ENCODE data around the gene MIB1. TPM values are rescaled to one million over a fixed set of nuclear protein-coding genes. Genes with fewer than 3 reads are reported as not detected.

The MIB1 gene
- total RNA-seq, 3 donors from 2014 or later = 35.0 to 55.2 (median 37.7) TPM

- H3K27ac ChIP-seq = peak overlapping the region in 1 of 2 donors; percentile 3
- H3K36me3 ChIP-seq = no peaks in the 10 kb centered on the region
- intact Hi-C loops (cut with DNase I; ENCODE audit: low total_unique reads) = no loop called here
- H3K27me3 ChIP-seq = no peaks in the 10 kb centered on the region
- H3K4me3 ChIP-seq = no peak overlapping the region
- no peak for TF ChIP-seq POLR2A (IDR thresholded peaks at IDR 0.05)
- TF ChIP-seq POLR2AphosphoS5 (IDR thresholded peaks at IDR 0.05) = no peak
- TF ChIP-seq CTCF (IDR thresholded peaks at IDR 0.05) = no peak
- H3K4me1 ChIP-seq = no peaks in the 10 kb centered on the region
- no peak for DNase-seq (ENCODE audit: low spot score in 2 of 2)
- no peaks in the 10 kb centered on the region for H3K9me3 ChIP-seq
Measured at GRCh38 chr18:21799721-21800120, 59.1 kb downstream of the MIB1 start.

DNA sequence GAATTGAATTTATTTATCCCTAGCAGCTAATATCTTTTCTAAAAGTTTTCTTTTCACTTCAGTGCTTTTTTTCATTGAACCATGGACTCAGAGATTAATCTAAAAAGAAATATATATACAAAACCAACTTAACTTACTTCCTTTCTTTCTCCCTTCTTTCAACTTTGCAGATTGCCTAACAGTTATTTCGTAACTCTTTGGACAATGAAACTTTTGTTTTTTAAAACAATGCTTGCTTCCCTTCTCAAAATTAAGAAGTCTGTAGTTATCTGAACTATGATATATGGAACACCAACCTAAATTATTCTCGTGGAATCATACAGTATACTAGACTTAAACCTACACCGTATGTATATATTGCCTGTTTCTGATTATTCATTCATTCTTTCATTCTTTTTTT is 62.9 kb downstream of the MIB1 start:
- Histone ChIP-seq H3K27ac (peak overlapping the region in 1 of 2 donors; percentile 22), H3K27me3 (no peaks in the 10 kb centered on the region), H3K4me3 (no peak overlapping the region), H3K4me1 (no peaks in the 10 kb centered on the region), H3K9me3 (no peaks in the 10 kb centered on the region), H3K36me3 (no peaks in the 10 kb centered on the region)
- TF ChIP-seq POLR2A (IDR thresholded peaks at IDR 0.05) = no peak
- no peak for TF ChIP-seq CTCF (IDR thresholded peaks at IDR 0.05)
- TF ChIP-seq POLR2AphosphoS5 (IDR thresholded peaks at IDR 0.05) = no peak
- intact Hi-C loops (cut with DNase I; ENCODE audit: low total_unique reads) = no loop called here
- DNase-seq (ENCODE audit: low spot score in 2 of 2) = no peak

GRCh38 chr18:21805771-21806366 is 65.3 kb downstream of the MIB1 start:
- no peak for DNase-seq (ENCODE audit: low spot score in 2 of 2)
- no peaks in the 10 kb centered on the region for H3K4me1 ChIP-seq
- H3K27ac ChIP-seq = no peak overlapping the region
- no peaks in the 10 kb centered on the region for H3K27me3 ChIP-seq
- H3K4me3 ChIP-seq = no peak overlapping the region
- H3K9me3 ChIP-seq = no peaks in the 10 kb centered on the region
- intact Hi-C loops (cut with DNase I; ENCODE audit: low total_unique reads) = no loop called here
- TF ChIP-seq POLR2A (IDR thresholded peaks at IDR 0.05) = no peak
- no peak for TF ChIP-seq CTCF (IDR thresholded peaks at IDR 0.05)
- no peak for TF ChIP-seq POLR2AphosphoS5 (IDR thresholded peaks at IDR 0.05)
- H3K36me3 ChIP-seq = no peaks in the 10 kb centered on the region

GRCh38 chr18:21808185-21808584 is 67.6 kb downstream of the MIB1 start:
- Histone ChIP-seq H3K27me3 (no peaks in the 10 kb centered on the region), H3K4me1 (no peaks in the 10 kb centered on the region), H3K9me3 (no peaks in the 10 kb centered on the region), H3K36me3 (no peaks in the 10 kb centered on the region), H3K27ac (no peak overlapping the region), H3K4me3 (no peak overlapping the region)
- DNase-seq (ENCODE audit: low spot score in 2 of 2) = no peak
- intact Hi-C loops (cut with DNase I; ENCODE audit: low total_unique reads) = no loop called here
- TF ChIP-seq CTCF (IDR thresholded peaks at IDR 0.05) = no peak
- no peak for TF ChIP-seq POLR2A (IDR thresholded peaks at IDR 0.05)
- TF ChIP-seq POLR2AphosphoS5 (IDR thresholded peaks at IDR 0.05) = no peak

DNA sequence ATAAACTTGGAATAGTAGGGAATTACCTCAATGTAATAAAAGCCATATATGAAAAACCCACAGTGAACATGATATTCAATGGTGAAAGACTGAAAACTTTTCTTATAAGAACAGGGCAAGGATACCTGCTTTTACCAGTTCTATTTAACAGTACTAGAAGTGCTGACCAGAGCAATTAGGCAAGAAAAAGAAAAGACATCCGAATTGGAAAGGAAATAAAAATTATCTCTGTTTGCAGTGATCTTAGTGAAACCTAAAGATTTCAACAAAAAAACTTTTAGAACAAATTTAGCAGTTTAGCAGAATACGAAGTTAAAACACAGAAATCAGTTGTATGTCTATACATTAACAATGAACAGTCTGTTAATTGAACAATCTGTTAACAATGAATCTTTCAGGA is 69.1 kb downstream of the MIB1 start:
- no peaks in the 10 kb centered on the region for H3K36me3 ChIP-seq

More for the DNA sequence above, 69.1 kb downstream of the MIB1 start:
- H3K9me3 ChIP-seq = no peaks in the 10 kb centered on the region
- no peaks in the 10 kb centered on the region for H3K27me3 ChIP-seq
- H3K27ac ChIP-seq = no peak overlapping the region
- no peak overlapping the region for H3K4me3 ChIP-seq
- intact Hi-C loops (cut with DNase I; ENCODE audit: low total_unique reads) = no loop called here
- TF ChIP-seq CTCF (IDR thresholded peaks at IDR 0.05) = no peak
- TF ChIP-seq POLR2AphosphoS5 (IDR thresholded peaks at IDR 0.05) = no peak
- TF ChIP-seq POLR2A (IDR thresholded peaks at IDR 0.05) = no peak
- no peaks in the 10 kb centered on the region for H3K4me1 ChIP-seq
- DNase-seq (ENCODE audit: low spot score in 2 of 2) = no peak

All from breast epithelium (tissue), 4 donors.